Dendritic cell treated with granulocyte-macrophage colony-stimulating factor and Interleukin-4, amounts not matched to agents 40 ng/mL and 50 ng/mL, for 4 days (primary cell): ENCODE measurements around the gene PRR33.
"Not testable (repeated sequence)": the region's sequence is repeated elsewhere in the genome, so short reads cannot be mapped to it uniquely, and the experiment has no call there.

ENCODE experiments used
- H3K27ac Mint-ChIP-seq: one replicate; pipeline ENCODE4 v1.8.0; 2022; ENCODE audit warnings: mild to moderate bottlenecking, mixed read lengths
- H3K27me3 Mint-ChIP-seq: one replicate; pipeline ENCODE4 v1.8.0; 2022; ENCODE audit warnings: mild to moderate bottlenecking, mixed read lengths
- H3K36me3 Mint-ChIP-seq: one replicate; pipeline ENCODE4 v1.8.0; 2022; ENCODE audit warnings: low read depth, mixed read lengths
- H3K4me1 Mint-ChIP-seq: one replicate; pipeline ENCODE4 v1.8.0; 2022; ENCODE audit warnings: low read depth, mixed read lengths
- H3K4me3 Mint-ChIP-seq: one replicate; pipeline ENCODE4 v1.8.0; 2022; ENCODE audit warnings: mild to moderate bottlenecking, moderate library complexity, mixed read lengths
- H3K9me3 Mint-ChIP-seq: one replicate; pipeline ENCODE4 v1.8.0; 2022; ENCODE audit warnings: mixed read lengths
- intact Hi-C: fragments of 100-400 bp; cut with micrococcal nuclease; formaldehyde crosslinking; loops from one replicate; pipeline ENCODE4 v1.15.0; 2022

The PRR33 gene

GRCh38 chr11:1893581-1894359 lies 2.1 kb upstream of the PRR33 start:
- Mint-ChIP-seq H3K36me3 (peaks cover 21% of the 10 kb centered on the region), H3K4me3 (no peak overlapping the region), H3K27ac (no peak overlapping the region), H3K27me3 (peaks cover 33% of the 10 kb centered on the region), H3K4me1 (peaks cover 58% of the 10 kb centered on the region), H3K9me3 (no peaks in the 10 kb centered on the region)
- intact Hi-C loops, result no loop called here

GRCh38 chr11:1892558-1892957 lies 863 bp upstream of the PRR33 start:
- Mint-ChIP-seq H3K27me3 (peaks cover 41% of the 10 kb centered on the region), H3K27ac (no peak overlapping the region), H3K4me3 (no peak overlapping the region), H3K36me3 (peaks cover 21% of the 10 kb centered on the region), H3K4me1 (peaks cover 65% of the 10 kb centered on the region), H3K9me3 (no peaks in the 10 kb centered on the region)
- intact Hi-C loops, result no loop called here

- intact Hi-C loops, result no loop called here
- Mint-ChIP-seq H3K27ac (no peak overlapping the region), H3K27me3 (peaks cover 42% of the 10 kb centered on the region), H3K36me3 (peaks cover 21% of the 10 kb centered on the region), H3K9me3 (no peaks in the 10 kb centered on the region), H3K4me3 (no peak overlapping the region), H3K4me1 (peaks cover 62% of the 10 kb centered on the region)
These were observed 421 bp upstream of the PRR33 start for GRCh38 chr11:1892116-1892515.

- H3K4me1 Mint-ChIP-seq, result peaks cover 53% of the 10 kb centered on the region
- H3K27ac Mint-ChIP-seq, result no peak overlapping the region
- intact Hi-C loops, result no loop called here
- H3K9me3 Mint-ChIP-seq, result no peaks in the 10 kb centered on the region
- H3K36me3 Mint-ChIP-seq, result peaks cover 21% of the 10 kb centered on the region
- peaks cover 38% of the 10 kb centered on the region for H3K27me3 Mint-ChIP-seq
- H3K4me3 Mint-ChIP-seq, result no peak overlapping the region
These were observed 552 bp downstream of the PRR33 start for GRCh38 chr11:1890856-1891830.

GRCh38 chr11:1889941-1890855 lies 1.5 kb downstream of the PRR33 start:
- Mint-ChIP-seq H3K27ac (no peak overlapping the region), H3K27me3 (peaks cover 36% of the 10 kb centered on the region), H3K4me3 (no peak overlapping the region)

GRCh38 chr11:1889224-1889930 lies 2.3 kb downstream of the PRR33 start:
- peak overlapping the region; percentile 50 for H3K27ac Mint-ChIP-seq
- H3K4me3 Mint-ChIP-seq, result no peak overlapping the region
- peaks cover 21% of the 10 kb centered on the region for H3K36me3 Mint-ChIP-seq
- peaks cover 36% of the 10 kb centered on the region for H3K27me3 Mint-ChIP-seq
- H3K4me1 Mint-ChIP-seq, result peaks cover 53% of the 10 kb centered on the region
- intact Hi-C loops, result no loop called here
- H3K9me3 Mint-ChIP-seq, result no peaks in the 10 kb centered on the region

More at GRCh38 chr11:1889941-1890855, 1.5 kb downstream of the PRR33 start:
- intact Hi-C loops, result no loop called here
- Mint-ChIP-seq H3K36me3 (peaks cover 21% of the 10 kb centered on the region), H3K9me3 (no peaks in the 10 kb centered on the region), H3K4me1 (peaks cover 53% of the 10 kb centered on the region)

GRCh38 chr11:1888811-1889210 lies 2.9 kb downstream of the PRR33 start:
- H3K4me3 Mint-ChIP-seq, result peak overlapping the region; percentile 5
- peak overlapping the region; percentile 50 for H3K27ac Mint-ChIP-seq
- H3K9me3 Mint-ChIP-seq, result no peaks in the 10 kb centered on the region
- H3K36me3 Mint-ChIP-seq, result peaks cover 20% of the 10 kb centered on the region
- H3K4me1 Mint-ChIP-seq, result peaks cover 52% of the 10 kb centered on the region
- intact Hi-C loops, result no loop called here
- peaks cover 36% of the 10 kb centered on the region for H3K27me3 Mint-ChIP-seq

- H3K27me3 Mint-ChIP-seq, result peaks cover 34% of the 10 kb centered on the region
- peak overlapping the region; percentile 50 for H3K27ac Mint-ChIP-seq
- peaks cover 15% of the 10 kb centered on the region for H3K36me3 Mint-ChIP-seq
- intact Hi-C loops, result no loop called here
- H3K4me1 Mint-ChIP-seq, result peaks cover 47% of the 10 kb centered on the region
- H3K4me3 Mint-ChIP-seq, result no peak overlapping the region
- H3K9me3 Mint-ChIP-seq, result no peaks in the 10 kb centered on the region
These were observed 3.3 kb downstream of the PRR33 start for GRCh38 chr11:1888347-1888753.

- Mint-ChIP-seq H3K9me3 (no peaks in the 10 kb centered on the region), H3K27me3 (peaks cover 33% of the 10 kb centered on the region), H3K36me3 (peaks cover 9% of the 10 kb centered on the region), H3K4me3 (no peak overlapping the region), H3K4me1 (peaks cover 45% of the 10 kb centered on the region), H3K27ac (peak overlapping the region; percentile 50)
- intact Hi-C loops, result no loop called here
These were observed 4.0 kb downstream of the PRR33 start for GRCh38 chr11:1887451-1888346.

- H3K27ac Mint-ChIP-seq, H3K9me3 Mint-ChIP-seq, H3K4me3 Mint-ChIP-seq, intact Hi-C loops, H3K36me3 Mint-ChIP-seq: not testable (repeated sequence)
- H3K27me3 Mint-ChIP-seq, result peaks cover 28% of the 10 kb centered on the region
- H3K4me1 Mint-ChIP-seq, result peaks cover 42% of the 10 kb centered on the region
These were observed 5.1 kb downstream of the PRR33 start for GRCh38 chr11:1886551-1886950.

- H3K9me3 Mint-ChIP-seq, result no peaks in the 10 kb centered on the region
- intact Hi-C loops, result no loop called here
- H3K27ac Mint-ChIP-seq, result no peak overlapping the region
- peaks cover 12% of the 10 kb centered on the region for H3K27me3 Mint-ChIP-seq
- peaks cover 45% of the 10 kb centered on the region for H3K4me1 Mint-ChIP-seq
- no peak overlapping the region for H3K4me3 Mint-ChIP-seq
- peaks cover 18% of the 10 kb centered on the region for H3K36me3 Mint-ChIP-seq
These were observed 7.4 kb downstream of the PRR33 start for GRCh38 chr11:1884303-1884700.
